NCI-H2196 treated with DMSO at 0.1 percent for 48 hours (cell line): ENCODE data around the gene NEK6.

Source experiments
- DNase-seq: peaks from one replicate; lab custom pipeline; 2025; ENCODE audit not compliant: unreplicated experiment; lab: John Stamatoyannopoulos, UW

NEK6 gene

DNA sequence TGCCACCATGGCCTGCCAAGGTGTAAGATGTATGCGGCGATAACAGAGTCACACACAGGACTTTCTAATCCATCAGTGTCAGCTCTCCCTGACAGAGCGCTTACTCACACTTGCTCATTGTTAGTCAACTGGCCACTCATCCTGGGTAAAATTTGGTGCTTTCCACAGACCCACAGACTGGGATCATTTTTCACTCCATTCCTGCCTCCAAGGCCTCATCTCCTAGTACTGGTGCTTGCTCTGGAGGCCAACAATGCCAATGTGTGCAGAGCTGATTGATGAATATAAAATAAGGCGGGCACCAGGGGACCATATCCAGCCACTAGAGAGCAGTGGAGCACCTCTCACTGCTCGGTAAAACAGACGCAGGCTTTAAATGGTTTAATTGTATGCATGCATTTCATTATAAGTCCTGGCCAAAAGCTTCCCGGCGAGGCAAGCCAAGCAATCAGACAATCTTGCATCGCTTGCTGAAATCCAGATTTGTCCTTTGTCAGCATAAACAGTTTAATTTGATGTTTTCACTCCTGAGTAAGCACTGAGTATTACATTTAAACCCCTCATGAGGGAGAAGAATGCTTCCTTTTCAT is 135.2 kb downstream of the NEK6 start:
- no peak for DNase-seq

DNA sequence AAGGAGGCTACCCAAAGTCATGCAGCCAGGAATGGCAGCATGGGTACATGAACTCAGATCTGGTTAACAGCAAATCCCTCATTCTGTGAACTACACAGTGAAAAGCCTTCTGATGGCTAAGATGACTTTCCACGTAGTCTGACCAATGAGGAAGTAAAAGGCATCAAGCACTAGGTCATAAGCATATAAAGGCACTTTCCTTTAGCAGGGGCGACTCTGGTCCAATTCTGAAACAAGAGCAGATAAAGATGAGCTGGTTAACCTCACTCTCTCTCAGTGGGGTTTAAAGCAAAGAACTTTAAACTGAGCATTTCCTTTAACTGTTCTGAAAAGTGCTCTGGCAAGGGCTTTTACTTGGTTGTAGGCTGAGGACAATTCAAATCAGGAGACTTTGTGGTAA is 136.4 kb downstream of the NEK6 start:
- no peak for DNase-seq

DNA sequence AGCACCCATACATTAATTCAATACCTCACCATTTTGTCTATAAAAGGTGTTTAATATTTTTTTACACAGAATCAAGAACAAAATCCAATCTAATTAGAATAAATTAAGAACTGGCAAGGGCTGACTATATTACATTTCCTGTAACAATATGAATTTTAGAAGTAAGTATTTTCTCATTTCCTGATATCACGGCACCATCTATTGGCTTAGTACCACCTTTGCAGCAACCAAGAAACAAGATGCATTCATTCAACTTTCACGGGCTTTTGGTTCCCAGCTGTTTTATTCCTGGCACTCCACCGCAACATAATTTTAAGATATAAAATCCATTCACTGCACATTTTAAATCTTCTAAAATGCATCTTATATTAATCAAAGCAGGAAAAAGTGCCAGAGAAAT is 136.8 kb downstream of the NEK6 start:
- DNase-seq: no peak

DNA sequence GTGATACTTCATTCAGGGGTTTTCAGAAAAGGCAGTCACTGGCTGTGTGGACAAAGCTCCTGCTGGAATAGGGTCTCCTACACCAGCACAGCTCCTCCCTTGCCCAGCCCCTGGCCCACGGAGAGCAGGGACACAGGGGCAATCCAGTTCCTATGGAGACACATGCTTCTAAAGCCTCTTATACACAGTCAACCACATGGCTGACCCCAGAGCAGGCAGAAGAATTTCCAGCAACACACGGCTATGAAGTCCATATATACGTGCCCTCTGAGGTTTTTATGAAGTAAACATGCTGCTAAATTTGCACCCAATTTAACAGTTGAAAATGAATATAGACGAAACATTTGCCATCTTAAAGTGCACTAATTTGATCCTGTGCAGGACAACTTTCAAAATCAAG is 138.1 kb downstream of the NEK6 start:
- DNase-seq: no peak

DNA sequence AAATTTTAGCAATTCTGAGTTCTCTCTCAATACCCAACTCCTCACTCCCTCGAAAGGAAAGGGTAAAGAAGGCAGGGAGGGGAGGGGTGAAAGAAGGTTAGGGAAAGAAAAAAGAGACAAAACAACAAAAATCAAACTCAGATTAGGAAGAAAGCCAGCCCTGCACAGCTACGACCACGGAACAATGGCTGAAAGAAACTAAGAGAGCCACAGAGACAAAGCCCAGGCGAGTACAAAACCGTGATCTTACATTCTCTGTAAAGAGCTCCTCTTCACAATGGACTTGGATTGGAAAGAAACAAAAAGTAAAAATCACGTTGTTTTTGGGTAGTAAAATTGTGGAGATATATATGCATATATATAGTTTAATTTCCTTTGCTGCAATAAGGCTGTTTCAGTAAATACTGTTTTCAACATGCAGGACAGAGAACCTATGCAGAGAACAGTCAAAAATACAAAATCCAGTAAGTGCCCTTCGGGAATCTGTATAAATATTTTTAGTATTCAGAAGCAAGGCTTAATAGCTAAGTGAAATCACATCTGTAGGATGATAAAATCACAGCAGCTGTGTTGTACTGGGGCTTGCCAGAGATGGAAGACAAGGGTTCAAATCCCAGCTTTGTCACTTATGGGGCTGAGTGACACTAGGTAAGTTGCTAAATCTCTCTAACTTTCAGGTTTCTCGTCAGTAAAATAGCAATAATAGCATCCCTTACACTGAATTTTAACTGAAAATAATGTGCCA is 140.6 kb downstream of the NEK6 start:
- DNase-seq: no peak

DNA sequence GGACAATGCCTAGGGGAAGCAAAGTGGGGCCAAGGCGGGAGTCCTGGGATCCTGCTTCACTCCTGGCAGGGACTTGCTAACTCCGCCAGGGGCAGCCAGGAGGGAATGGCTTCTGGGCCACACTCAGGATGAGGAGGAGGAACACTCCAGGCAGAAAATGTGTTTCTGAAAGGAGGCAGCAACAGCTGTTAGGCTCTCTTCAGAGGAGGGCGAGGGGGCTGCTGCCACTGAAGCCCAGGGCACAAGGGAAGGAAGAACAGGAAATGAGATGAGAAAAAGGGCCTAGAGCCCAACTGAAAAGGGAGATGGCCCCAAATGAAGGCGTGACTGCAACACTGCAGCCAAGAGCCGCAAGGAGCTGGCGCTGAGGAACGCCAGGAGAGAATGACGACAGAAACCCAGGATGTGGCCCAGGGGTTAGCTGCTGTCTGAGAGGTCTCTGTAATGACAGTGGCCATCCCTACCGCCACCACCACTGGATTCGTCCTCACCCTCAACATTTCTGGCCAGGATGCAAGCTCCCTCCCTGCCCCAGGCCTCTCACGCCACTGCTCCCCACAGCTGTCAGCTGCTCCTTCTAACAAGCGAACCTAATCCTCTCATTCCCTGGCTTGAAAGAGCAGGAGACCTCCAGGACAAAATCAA is 141.7 kb downstream of the NEK6 start:
- no peak for DNase-seq

DNA sequence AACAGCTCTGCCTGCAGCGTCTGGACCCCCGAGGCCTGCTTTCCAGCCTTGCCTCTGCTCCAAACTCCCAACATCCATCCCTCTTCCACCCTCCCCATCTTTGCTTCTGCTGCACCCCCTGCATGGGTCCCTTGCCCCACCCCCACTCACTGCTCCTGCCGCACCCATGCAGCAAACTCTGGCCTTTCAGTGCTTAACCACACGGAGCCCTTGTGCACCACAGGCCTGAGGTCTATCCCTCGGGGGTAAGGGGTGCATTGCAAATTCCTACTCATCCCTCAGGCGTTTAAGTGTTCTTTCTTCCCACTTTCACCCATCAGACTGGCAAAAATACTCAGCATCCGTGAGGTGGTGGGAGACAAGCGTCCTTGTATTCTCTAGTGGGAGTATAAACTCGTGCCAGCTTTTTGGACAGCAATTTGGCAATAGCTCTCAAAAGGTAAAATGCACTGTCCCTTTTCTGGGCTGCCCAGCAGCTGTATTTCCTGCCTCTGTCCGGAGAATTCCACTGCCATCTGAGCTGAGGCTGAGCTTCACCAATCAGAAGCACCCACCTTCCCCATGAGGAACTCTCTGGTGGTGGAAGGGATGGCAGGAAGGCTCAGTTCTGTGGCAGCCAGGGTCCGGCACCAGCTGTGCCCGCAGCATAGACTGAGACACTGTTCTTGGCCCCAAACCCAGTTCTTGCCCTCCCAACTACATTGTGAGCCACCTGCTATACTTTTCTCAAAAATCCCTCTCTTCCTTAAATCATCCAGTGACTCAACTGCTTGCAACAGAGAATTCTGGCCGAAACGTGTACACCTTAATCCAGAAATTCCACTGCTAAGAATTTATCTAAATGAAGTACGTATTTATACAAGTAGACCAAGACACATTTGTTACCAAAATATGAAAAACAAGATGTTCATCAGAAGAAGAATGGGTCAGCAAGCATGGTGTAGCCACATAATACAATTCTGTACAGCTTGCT is 142.5 kb downstream of the NEK6 start:
- DNase-seq: no peak
